HEK293 (cell line): ENCODE results near the gene ASCL5.

Source experiments
- CTCF ChIA-PET: fragments of 350-600 bp; formaldehyde crosslinking; extraction: SDS; loops from one replicate; lab custom pipeline; 2021; ENCODE audit warnings: antibody characterized with exemption; lab: Yijun Ruan, JAX
- POLR2A ChIA-PET: fragments of 300-600 bp; formaldehyde crosslinking; extraction: SDS; loops from one replicate; lab custom pipeline; 2020; ENCODE audit warnings: antibody characterized with exemption, inconsistent platforms; lab: Yijun Ruan, JAX
- H3K27ac ChIP-seq: fragments of 200-500 bp; sonication (Bioruptor generic); 2 replicates; pipeline ENCODE4 v1.5.1; 2014; ENCODE audit warnings: low read depth, low read length, control low read depth, inconsistent platforms; ENCODE audit errors: extremely low read depth
- H3K36me3 ChIP-seq, 2 experiments: fragments of 200-500 bp in 1 of 2; sonication (Bioruptor generic) in 1 of 2; 1 replicate in 1 of 2; 2 replicates in 1 of 2; pipeline ENCODE4 v1.5.1; 2014 to 2017; ENCODE audit warnings: inconsistent platforms in 2 of 2, low read length in 2 of 2; ENCODE audit not compliant: control insufficient read depth in 2 of 2, insufficient read depth in 1 of 2
- H3K4me1 ChIP-seq: fragments of 200-500 bp; sonication (Bioruptor generic); 2 replicates; pipeline ENCODE4 v1.5.1; 2014; ENCODE audit warnings: mild to moderate bottlenecking, low read length, inconsistent platforms; ENCODE audit not compliant: control insufficient read depth, insufficient read depth
- H3K4me3 ChIP-seq: 2 replicates; pipeline ENCODE4 v1.5.1; 2011; ENCODE audit warnings: low read depth, mild to moderate bottlenecking, control low read depth, low read length, moderate library complexity
- H3K9me3 ChIP-seq: fragments of 200-500 bp; sonication (Bioruptor generic); 2 replicates; pipeline ENCODE4 v1.5.1; 2014; ENCODE audit warnings: low read depth, low read length, inconsistent platforms; ENCODE audit not compliant: control insufficient read depth, insufficient read depth
- HOXA7 ChIP-seq: sonication (generic); formaldehyde crosslinking; IDR thresholded peaks from 2 replicates; pipeline ENCODE4 v1.8.1; 2022; ENCODE audit warnings: missing genetic modification reagents, borderline replicate concordance
- INSM2 ChIP-seq: fragments of 450-650 bp; formaldehyde crosslinking; IDR thresholded peaks from 2 replicates; pipeline ENCODE4 v1.5.1; 2016; ENCODE audit warnings: missing biosample characterization, missing genetic modification characterization
- KLF9 ChIP-seq: fragments of 450-650 bp; formaldehyde crosslinking; IDR thresholded peaks from 2 replicates; pipeline ENCODE4 v1.5.1; 2016; ENCODE audit warnings: missing biosample characterization, missing genetic modification characterization, low read depth
- TSHZ1 ChIP-seq: fragments of 450-650 bp; formaldehyde crosslinking; IDR thresholded peaks from 2 replicates; pipeline ENCODE4 v1.5.1; 2016; ENCODE audit warnings: missing biosample characterization, missing genetic modification characterization, borderline replicate concordance
- WT1 ChIP-seq: fragments of 450-650 bp; formaldehyde crosslinking; IDR thresholded peaks from 2 replicates; pipeline ENCODE4 v1.5.1; 2016; ENCODE audit warnings: missing biosample characterization, missing genetic modification characterization
- ZFP41 ChIP-seq: fragments of 450-650 bp; formaldehyde crosslinking; IDR thresholded peaks from 2 replicates; pipeline ENCODE4 v1.5.1; 2016; ENCODE audit warnings: missing biosample characterization, missing genetic modification characterization, borderline replicate concordance
- ZNF18 ChIP-seq: fragments of 450-650 bp; formaldehyde crosslinking; IDR thresholded peaks from 2 replicates; pipeline ENCODE4 v1.5.1; 2016; ENCODE audit warnings: missing biosample characterization, missing genetic modification characterization
- ZNF274 ChIP-seq, 2 experiments: fragments of 200-500 bp in 1 of 2; fragments of 450-650 bp in 1 of 2; sonication (Bioruptor generic) in 1 of 2; formaldehyde crosslinking in 1 of 2; IDR thresholded peaks; 2 replicates each; pipeline versions ENCODE4 v1.5.1 to v1.6.1; 2014 to 2016; ENCODE audit warnings: borderline replicate concordance in 1 of 2, inconsistent platforms in 1 of 2, low read length in 1 of 2, missing biosample characterization in 1 of 2, missing genetic modification characterization in 1 of 2
- ZNF362 ChIP-seq: fragments of 450-650 bp; formaldehyde crosslinking; IDR thresholded peaks from 2 replicates; pipeline ENCODE4 v1.5.1; 2016; ENCODE audit warnings: missing biosample characterization, missing genetic modification characterization
- ZNF366 ChIP-seq: fragments of 450-650 bp; formaldehyde crosslinking; conservative IDR thresholded peaks from 2 replicates; pipeline ENCODE4 v1.5.1; 2016; ENCODE audit warnings: missing biosample characterization, missing genetic modification characterization
- ZNF488 ChIP-seq: fragments of 450-650 bp; formaldehyde crosslinking; IDR thresholded peaks from 2 replicates; pipeline ENCODE4 v1.5.1; 2016; ENCODE audit warnings: missing biosample characterization, missing genetic modification characterization
- ZNF514 ChIP-seq: fragments of 450-650 bp; formaldehyde crosslinking; IDR thresholded peaks from 2 replicates; pipeline ENCODE4 v1.5.1; 2016; ENCODE audit warnings: missing biosample characterization, missing genetic modification characterization
- ZNF521 ChIP-seq: fragments of 450-650 bp; formaldehyde crosslinking; IDR thresholded peaks from 2 replicates; pipeline ENCODE4 v1.5.1; 2017; ENCODE audit warnings: missing biosample characterization, mild to moderate bottlenecking, missing genetic modification characterization
- ZNF580 ChIP-seq: fragments of 450-650 bp; formaldehyde crosslinking; IDR thresholded peaks from 2 replicates; pipeline ENCODE4 v1.5.1; 2016; ENCODE audit warnings: missing biosample characterization, missing genetic modification characterization
- ZNF654 ChIP-seq: fragments of 450-650 bp; formaldehyde crosslinking; IDR thresholded peaks from 2 replicates; pipeline ENCODE4 v1.5.1; 2016; ENCODE audit warnings: low read depth, missing biosample characterization, missing genetic modification characterization
- ZSCAN4 ChIP-seq: fragments of 450-650 bp; formaldehyde crosslinking; IDR thresholded peaks from 2 replicates; pipeline ENCODE4 v1.5.1; 2017; ENCODE audit warnings: missing biosample characterization, missing genetic modification characterization

Gene ASCL5

GRCh38 chr1:201123866-201124265, 3.1 kb downstream of the ASCL5 start:
- no peak for TF ChIP-seq ZNF366
- no peak for TF ChIP-seq ZNF580 (tag by site-specific recombination)
- TF ChIP-seq ZNF521 (tag by site-specific recombination): no peak
- TF ChIP-seq ZNF514 (tag by site-specific recombination): no peak
- no peak for TF ChIP-seq HOXA7 (CRISPR knock-in tag)
- no peak for TF ChIP-seq ZSCAN4 (tag by site-specific recombination)
- TF ChIP-seq ZNF274 (IDR thresholded peaks at IDR 0.05; ENCODE audit: low read length): no peak
- TF ChIP-seq ZNF274 (tag by site-specific recombination; IDR thresholded peaks at IDR 0.05; ENCODE audit: borderline replicate concordance): no peak
- TF ChIP-seq KLF9 (tag by site-specific recombination): no peak
- TF ChIP-seq ZNF654 (tag by site-specific recombination): no peak
- no peak for TF ChIP-seq ZNF362 (tag by site-specific recombination)
- no peak for TF ChIP-seq WT1
- TF ChIP-seq ZFP41 (tag by site-specific recombination): no peak
- TF ChIP-seq ZNF488: no peak
- TF ChIP-seq TSHZ1: no peak
- no peak for TF ChIP-seq INSM2
- no peak for TF ChIP-seq ZNF18 (tag by site-specific recombination)
- no peaks in the 10 kb centered on the region for H3K9me3 ChIP-seq
- CTCF ChIA-PET: interaction anchor here (1.2 kb wide), 1 partner anchor 67 kb away, joined by 3 read pairs; the partner anchor contains the start of gene IGFN1
- POLR2A ChIA-PET: no interaction called here
- H3K36me3 ChIP-seq: no peaks in the 10 kb centered on the region
- no peak overlapping the region for H3K27ac ChIP-seq
- peaks cover 4% of the 10 kb centered on the region; the same call in 1 of the 2 replicates for H3K4me1 ChIP-seq
- no peak overlapping the region for H3K4me3 ChIP-seq
